HCEC 1CT (cell line): ENCODE results near the gene RAI14.

Source experiments
- DNase-seq: peaks from one replicate; pipeline ENCODE4 v3.0.0-alpha.2; 2017

Gene RAI14

GRCh38 chr5:34648039-34648839 is 7.9 kb upstream of the RAI14 start:
- DNase-seq: no peak

DNA sequence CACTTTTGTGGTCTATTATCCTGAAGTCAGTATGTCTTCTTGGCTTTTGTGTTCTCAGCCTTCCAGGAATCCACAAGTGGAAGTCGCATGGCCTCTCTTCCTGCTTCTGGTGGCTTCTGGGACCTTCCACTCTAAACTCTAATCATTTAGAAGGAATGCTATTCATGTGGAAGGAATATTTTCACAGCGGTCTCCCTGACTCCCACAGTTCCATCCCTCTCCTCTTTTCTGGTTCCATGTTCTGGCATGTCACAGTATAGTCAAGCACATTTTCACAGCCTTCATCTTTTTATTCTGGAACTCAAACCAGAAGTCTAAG is 7.3 kb upstream of the RAI14 start:
- no peak for DNase-seq

DNA sequence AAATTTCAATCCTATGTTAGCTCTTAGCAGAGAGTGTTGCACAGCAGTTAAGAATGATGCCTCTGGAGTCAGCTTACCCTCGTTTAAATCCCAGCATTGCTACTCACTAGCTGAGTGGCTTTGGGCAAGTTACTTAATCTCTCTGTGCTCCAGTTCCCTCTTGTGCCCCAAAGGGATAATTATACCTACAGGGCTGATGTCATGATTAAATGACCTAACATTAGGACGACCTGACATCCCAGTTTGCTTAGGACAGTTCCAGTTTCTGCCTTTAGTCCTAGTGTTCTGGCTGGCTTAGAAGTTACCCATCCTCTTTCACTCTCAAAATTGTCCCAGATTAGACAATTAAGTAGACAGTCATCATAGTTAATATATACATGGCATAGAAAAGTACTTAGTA is 4.3 kb upstream of the RAI14 start:
- DNase-seq: no peak

GRCh38 chr5:34652466-34652865 is 3.7 kb upstream of the RAI14 start:
- DNase-seq: no peak

DNA sequence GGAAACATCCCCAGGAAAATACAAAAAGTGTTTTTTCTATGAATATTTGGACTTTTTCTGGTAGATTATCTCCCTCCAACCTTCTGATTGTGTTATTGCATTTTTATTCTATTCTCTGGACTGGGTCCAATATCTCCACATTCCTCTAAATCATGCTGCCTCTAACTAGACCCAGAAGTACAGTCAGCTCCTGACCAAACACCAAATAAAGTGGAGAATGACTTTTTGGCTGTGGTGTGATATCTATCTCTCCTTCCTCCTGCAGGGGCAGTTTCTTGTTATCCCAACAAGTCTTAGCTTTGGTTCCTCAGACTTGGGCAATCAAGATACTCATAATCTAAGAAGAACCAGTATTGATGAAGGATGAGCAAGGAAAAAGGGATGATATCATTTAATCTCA is 3.2 kb upstream of the RAI14 start:
- peak; percentile 54 for DNase-seq

DNA sequence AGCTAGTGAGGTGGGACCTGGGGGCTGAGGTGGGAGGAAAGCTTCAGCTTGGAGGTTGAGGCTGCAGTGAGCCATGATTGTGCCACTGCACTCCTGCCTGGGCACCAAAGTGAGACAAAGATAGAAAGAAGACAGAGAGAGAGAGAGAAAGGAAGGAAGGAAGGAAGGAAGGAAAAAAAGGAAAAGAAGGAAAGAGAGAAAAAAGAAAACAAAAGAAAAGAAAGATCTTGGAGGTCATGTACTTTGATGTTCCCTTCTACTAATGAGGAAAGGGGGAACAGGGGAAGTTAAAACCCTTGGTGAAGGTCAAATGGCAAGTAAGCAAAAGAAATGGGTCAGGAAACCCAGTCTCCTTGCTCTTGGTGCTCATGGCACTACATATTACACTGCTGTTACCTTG is 2.4 kb upstream of the RAI14 start:
- no peak for DNase-seq

GRCh38 chr5:34655354-34655991 is 655 bp upstream of the RAI14 start:
- DNase-seq: peak; percentile 69

DNA sequence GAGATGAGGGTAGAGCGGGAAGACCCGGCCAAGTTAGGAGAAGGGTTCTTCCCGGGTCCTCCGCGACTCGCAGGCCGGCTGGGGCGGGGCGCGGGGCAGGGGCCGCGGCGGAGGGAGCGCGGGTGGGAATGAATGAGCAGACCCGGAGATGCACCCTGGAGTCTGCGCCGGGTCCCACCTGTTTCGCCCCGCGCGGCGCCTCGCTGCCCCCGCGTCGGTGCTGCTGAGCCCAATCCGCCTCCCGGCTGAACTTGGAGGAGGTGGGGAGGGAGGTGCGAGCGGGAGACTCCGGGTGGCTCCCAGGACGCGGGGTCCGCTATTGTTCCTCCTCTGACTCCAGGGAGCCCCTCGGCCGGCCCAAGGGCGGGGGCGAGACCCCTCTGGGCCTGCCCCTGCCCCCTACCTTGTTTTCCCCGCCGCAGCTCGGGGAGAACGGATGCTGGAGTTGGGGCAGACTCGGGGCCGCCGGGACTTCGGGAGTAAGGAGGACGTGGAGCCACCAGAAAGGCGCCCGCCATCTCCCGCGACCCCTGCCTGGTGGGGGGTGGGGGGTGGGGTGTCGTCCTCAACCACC is 659 bp downstream of the RAI14 start:
- DNase-seq: no peak

DNA sequence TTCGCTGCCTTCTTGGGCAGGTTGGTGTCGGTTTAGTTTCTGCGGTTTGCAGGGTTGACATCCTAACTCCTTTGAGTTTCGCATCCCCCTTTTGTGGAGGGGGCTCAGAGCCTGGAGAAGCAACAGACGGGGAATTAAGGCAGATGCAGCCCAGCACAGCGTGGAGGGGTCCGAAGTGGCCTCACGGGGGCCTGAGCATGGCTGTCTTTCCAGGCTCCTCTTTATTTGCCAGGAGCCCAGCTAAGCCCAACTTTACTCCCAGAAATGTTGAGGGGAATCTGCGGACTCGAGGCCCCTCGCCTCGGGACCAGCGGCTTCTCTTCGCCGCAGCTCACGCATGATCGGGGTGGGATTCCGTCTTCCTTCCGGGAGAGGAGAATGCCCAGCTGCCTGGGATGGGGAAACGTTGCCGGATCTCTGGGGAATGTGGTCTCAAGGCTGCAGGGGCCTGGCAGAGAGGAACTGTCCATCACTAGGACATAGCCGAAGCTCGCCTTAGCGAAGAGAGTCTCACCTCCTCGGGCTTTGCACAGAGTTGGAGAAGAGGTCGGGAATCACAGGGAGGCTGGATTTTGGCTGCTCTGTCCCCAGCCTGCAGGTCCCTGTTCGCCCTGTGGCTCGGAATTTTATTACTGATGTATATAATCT is 1.3 kb downstream of the RAI14 start:
- peak; percentile 58 for DNase-seq

GRCh38 chr5:34657988-34658387 is 1.9 kb downstream of the RAI14 start:
- peak; percentile 53 for DNase-seq

- DNase-seq: no peak
These were observed 3.0 kb downstream of the RAI14 start for GRCh38 chr5:34659168-34659567.

- DNase-seq: peak; percentile 98
These were observed 4.3 kb downstream of the RAI14 start for GRCh38 chr5:34660444-34660843.

- no peak for DNase-seq
These were observed 7.8 kb downstream of the RAI14 start for GRCh38 chr5:34663771-34664496.

GRCh38 chr5:34666392-34667080 is 10.4 kb downstream of the RAI14 start:
- DNase-seq: no peak

- DNase-seq: no peak
These were observed 11.6 kb downstream of the RAI14 start for GRCh38 chr5:34667705-34668104.

- DNase-seq: no peak
These were observed 13.9 kb downstream of the RAI14 start for GRCh38 chr5:34669931-34670516.

DNA sequence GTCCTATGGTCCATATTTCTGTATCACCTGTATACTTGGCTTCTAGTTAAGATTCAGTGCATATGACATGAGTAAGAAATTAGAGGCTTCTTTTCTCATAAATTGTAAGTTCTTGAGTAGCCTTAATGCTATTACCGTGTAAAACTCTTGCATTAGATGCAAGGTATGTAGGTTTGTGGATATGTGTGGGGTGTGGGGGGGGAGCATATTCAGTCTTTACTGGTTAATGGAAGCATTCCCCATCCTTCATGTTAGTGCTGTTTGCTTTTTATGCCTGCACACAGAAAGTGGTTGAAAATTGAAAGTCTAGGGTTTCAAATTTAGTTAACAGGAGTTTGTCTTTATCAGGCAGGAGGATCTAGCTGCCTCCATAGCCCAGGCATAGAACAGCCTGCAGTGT is 16.1 kb downstream of the RAI14 start:
- no peak for DNase-seq

DNA sequence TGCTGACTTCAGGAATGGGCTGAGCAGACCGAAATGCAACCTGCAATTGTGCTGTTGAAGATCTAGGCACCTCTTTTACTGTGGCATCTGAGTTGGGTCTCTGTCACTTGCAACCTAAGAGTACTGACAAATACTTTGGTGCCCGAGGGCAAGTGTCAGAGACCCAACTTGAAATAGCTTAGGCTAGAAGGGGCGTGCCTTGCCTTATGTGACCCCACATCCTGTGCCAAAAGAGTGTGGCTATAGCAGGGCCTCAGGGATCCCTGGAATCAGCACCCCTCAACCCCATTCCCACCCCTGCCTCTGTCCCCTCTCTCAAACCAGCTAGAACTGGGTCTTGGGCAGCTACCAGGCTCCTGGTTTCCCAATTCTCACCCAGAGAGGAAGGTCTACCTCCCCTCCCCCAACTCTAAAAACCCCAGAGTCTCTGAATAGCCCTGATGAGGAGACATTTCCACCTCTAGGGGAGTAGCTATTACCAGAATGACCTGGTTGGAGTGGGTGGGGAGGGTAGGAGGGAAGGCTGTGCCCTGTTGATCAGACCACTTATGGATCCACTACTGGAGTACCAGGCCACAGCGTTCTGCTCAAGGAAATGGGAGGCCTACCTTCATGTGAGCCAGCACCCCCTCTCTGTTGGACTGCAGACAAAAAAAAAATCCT is 17.5 kb downstream of the RAI14 start:
- peak; percentile 15 for DNase-seq

- DNase-seq: peak; percentile 96
These were observed 18.1 kb downstream of the RAI14 start for GRCh38 chr5:34674187-34674586.

DNA sequence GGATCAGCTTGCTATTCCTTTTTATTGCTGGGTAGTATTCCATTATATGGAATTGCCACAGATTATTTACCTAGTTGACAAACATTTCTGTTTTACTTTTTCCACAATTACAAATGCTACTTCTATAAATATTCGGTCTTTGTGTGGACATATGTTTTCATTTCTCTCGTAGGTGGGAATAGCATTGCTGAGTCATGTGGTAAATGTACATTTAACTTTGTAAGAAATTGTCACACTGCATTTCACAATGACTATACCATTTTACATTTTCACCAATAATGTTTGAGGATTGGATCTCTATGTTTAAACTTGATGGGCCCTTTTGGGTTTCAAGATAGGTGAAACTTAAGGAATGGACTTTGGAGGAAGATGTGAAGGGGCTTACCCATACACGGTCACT is 19.7 kb downstream of the RAI14 start:
- DNase-seq: no peak

DNA sequence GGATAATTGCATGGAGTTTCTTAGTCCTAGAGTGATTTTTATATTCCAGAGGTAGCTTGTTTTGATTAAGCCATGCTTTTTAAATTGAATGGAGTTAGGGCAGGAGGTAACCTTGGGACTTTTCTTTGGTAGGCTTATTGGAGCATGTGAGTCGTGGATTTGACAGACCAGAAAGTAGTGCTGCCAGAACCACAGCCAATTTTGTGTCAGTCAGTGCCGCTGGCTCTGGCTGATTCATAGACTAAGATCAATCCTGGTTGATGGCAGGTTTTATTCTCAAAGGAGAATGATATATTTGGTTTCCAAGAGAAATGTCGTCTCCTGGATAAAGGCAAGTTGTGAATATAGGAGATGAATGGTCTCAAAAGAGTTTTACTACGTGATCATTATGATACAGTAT is 20.3 kb downstream of the RAI14 start:
- peak; percentile 40 for DNase-seq

GRCh38 chr5:34677428-34677827 is 21.3 kb downstream of the RAI14 start:
- DNase-seq: no peak
